IMR-90 (cell line): ENCODE results near the gene ID3. TPM values are rescaled to one million over a fixed set of nuclear protein-coding genes. Genes with fewer than 3 reads are reported as not detected.
A peak's percentile ranks its signal among the peaks of the same experiment; 100 is the strongest.

ENCODE experiments used
- ATAC-seq: fragments of 200-7000 bp; cut with Tn5 transposase; 2 replicates; pipeline ENCODE4 v1.9.1; 2020; ENCODE audit warnings: low read depth, mild to moderate bottlenecking, moderate library complexity
- BruUV-seq: library from RNA; stranded (reverse); fragments of 400-500 nt; replicated peaks from 2 replicates; lab custom pipeline; 2021; lab: Mats Ljungman, UMichigan
- CTCF ChIA-PET: fragments of 300-600 bp; formaldehyde crosslinking; extraction: SDS; loops from one replicate; lab custom pipeline; 2021; ENCODE audit warnings: antibody characterized with exemption; lab: Yijun Ruan, JAX
- POLR2A ChIA-PET: fragments of 300-600 bp; sonication (Branson Sonifier 250); formaldehyde crosslinking; loops from one replicate; lab custom pipeline; 2022; ENCODE audit warnings: antibody characterized with exemption; ENCODE audit not compliant: unreplicated experiment; lab: Charles Lee
- DNase-seq: peaks from one replicate; pipeline ENCODE4 v3.0.0; 2013
- H2AFZ ChIP-seq: replicated peaks from 2 replicates; pipeline ENCODE3; 2013; ENCODE audit warnings: low read length, mild to moderate bottlenecking; ENCODE audit not compliant: poor library complexity
- H2AK5ac ChIP-seq: 2 replicates; pipeline ENCODE4 v1.6.1; 2013; ENCODE audit warnings: low read depth, low read length, inconsistent platforms
- H2AK9ac ChIP-seq: replicated peaks from 2 replicates; pipeline ENCODE3; 2013; ENCODE audit warnings: mild to moderate bottlenecking, low read depth, low read length, moderate library complexity; ENCODE audit not compliant: poor library complexity
- H2BK120ac ChIP-seq: 2 replicates; pipeline ENCODE4 v1.6.1; 2013; ENCODE audit warnings: low read depth, low read length, inconsistent platforms
- H2BK15ac ChIP-seq: 3 replicates; pipeline ENCODE4 v1.6.1; 2013; ENCODE audit warnings: low read depth, low read length, inconsistent platforms
- H2BK20ac ChIP-seq: 2 replicates; pipeline ENCODE4 v1.6.1; 2013; ENCODE audit warnings: low read depth, mild to moderate bottlenecking, inconsistent platforms, low read length, moderate library complexity
- H2BK5ac ChIP-seq: 2 replicates; pipeline ENCODE4 v1.6.1; 2013; ENCODE audit warnings: mild to moderate bottlenecking, low read depth, low read length, inconsistent platforms; ENCODE audit not compliant: poor library complexity, severe bottlenecking
- H3K14ac ChIP-seq: replicated peaks from 2 replicates; pipeline ENCODE4 v1.6.1; 2013; ENCODE audit warnings: low read depth, low read length, inconsistent platforms
- H3K18ac ChIP-seq: 2 replicates; pipeline ENCODE4 v1.6.1; 2013; ENCODE audit warnings: low read depth, low read length, control low read depth
- H3K23ac ChIP-seq: 2 replicates; pipeline ENCODE4 v1.6.1; 2013; ENCODE audit warnings: low read depth, low read length, inconsistent platforms
- H3K27ac ChIP-seq: 2 replicates; pipeline ENCODE4 v1.5.1; 2013; ENCODE audit warnings: mild to moderate bottlenecking, control low read depth, low read length; ENCODE audit not compliant: insufficient read depth
- H3K27me3 ChIP-seq: 2 replicates; pipeline ENCODE4 v1.6.1; 2013; ENCODE audit warnings: low read length; ENCODE audit not compliant: control insufficient read depth, insufficient read depth
- H3K36me3 ChIP-seq: 2 replicates; pipeline ENCODE4 v1.6.1; 2013; ENCODE audit warnings: low read length, mixed read lengths; ENCODE audit not compliant: control insufficient read depth, insufficient read depth
- H3K4ac ChIP-seq: 2 replicates; pipeline ENCODE4 v1.6.1; 2013; ENCODE audit warnings: low read depth, low read length, inconsistent platforms
- H3K4me1 ChIP-seq: 2 replicates; pipeline ENCODE4 v1.6.1; 2013; ENCODE audit warnings: low read length, mixed read lengths; ENCODE audit not compliant: control insufficient read depth, insufficient read depth
- H3K4me2 ChIP-seq: 2 replicates; pipeline ENCODE4 v1.6.1; 2013; ENCODE audit warnings: low read depth, mild to moderate bottlenecking, control low read depth, low read length, moderate library complexity
- H3K4me3 ChIP-seq: 2 replicates; pipeline ENCODE4 v1.5.1; 2013; ENCODE audit warnings: low read depth, mild to moderate bottlenecking, control low read depth, low read length, moderate library complexity; ENCODE audit not compliant: insufficient read depth
- H3K56ac ChIP-seq: 2 replicates; pipeline ENCODE4 v1.6.1; 2013; ENCODE audit warnings: low read length, inconsistent platforms; ENCODE audit not compliant: insufficient read depth; ENCODE audit errors: extremely low read depth
- H3K79me1 ChIP-seq, 2 experiments: 2 replicates each; pipeline ENCODE4 v1.6.1; 2013; ENCODE audit warnings: low read length in 2 of 2, inconsistent platforms in 1 of 2, low read depth in 1 of 2
- H3K9ac ChIP-seq: 2 replicates; pipeline ENCODE4 v1.6.1; 2013; ENCODE audit warnings: low read depth, low read length, control low read depth
- H3K9me1 ChIP-seq: 2 replicates; pipeline ENCODE4 v1.6.1; 2013; ENCODE audit warnings: low read length, inconsistent platforms; ENCODE audit not compliant: insufficient read depth
- H3K9me3 ChIP-seq: 2 replicates; pipeline ENCODE4 v1.6.1; 2013; ENCODE audit warnings: low read length; ENCODE audit not compliant: control insufficient read depth, insufficient read depth
- H4K20me1 ChIP-seq: 2 replicates; pipeline ENCODE4 v1.6.1; 2013; ENCODE audit warnings: low read length, inconsistent platforms; ENCODE audit not compliant: insufficient read depth
- H4K5ac ChIP-seq: 2 replicates; pipeline ENCODE4 v1.6.1; 2013; ENCODE audit warnings: mild to moderate bottlenecking, low read depth, low read length, control low read depth
- H4K8ac ChIP-seq, 2 experiments: 2 replicates each; pipeline ENCODE4 v1.6.1; 2013; ENCODE audit warnings: low read depth in 2 of 2, low read length in 2 of 2, control low read depth in 1 of 2, inconsistent platforms in 1 of 2
- H4K91ac ChIP-seq: 2 replicates; pipeline ENCODE4 v1.6.1; 2013; ENCODE audit warnings: low read depth, low read length, inconsistent platforms; ENCODE audit not compliant: insufficient read depth
- CHD1 ChIP-seq: IDR thresholded peaks from 2 replicates; pipeline ENCODE4 v1.6.1; 2012; ENCODE audit warnings: low read depth, low read length, improper control_type of control experiment
- RCOR1 ChIP-seq: IDR thresholded peaks from 2 replicates; pipeline ENCODE4 v1.6.1; 2012; ENCODE audit warnings: mild to moderate bottlenecking, low read length, improper control_type of control experiment; ENCODE audit not compliant: insufficient replicate concordance
- WGBS, 2 experiments: methylation state at CpG; one replicate each; pipeline versions ENCODE4 v1.1.5 to v1.1.7; 2013; ENCODE audit warnings: missing lambda C conversion rate in 2 of 2; ENCODE audit not compliant: insufficient read length in 1 of 2; ENCODE audit errors: extremely low coverage in 2 of 2; 5-methylcytosine and 5-hydroxymethylcytosine counted together
- dilution Hi-C: fragments of 300-500 bp; cut with HindIII; formaldehyde crosslinking; loops from one replicate; pipeline ENCODE4 v1.14.3; 2018; ENCODE audit warnings: low sequenced_read_pairs; ENCODE audit not compliant: unreplicated experiment
- in situ Hi-C: fragments of 300-500 bp; cut with MboI; formaldehyde crosslinking; loops from 3 replicates; pipeline ENCODE4 v1.14.3; 2019; ENCODE audit warnings: low sequenced_read_pairs, inconsistent platforms, mixed read lengths
- intact Hi-C: fragments of 100-400 bp; cut with micrococcal nuclease; formaldehyde crosslinking; loops from 2 replicates; pipeline ENCODE4 v1.10.0; 2022
- polyA plus RNA-seq, 3 experiments: library from polyadenylated mRNA; depleted of rRNA; stranded (reverse); fragments of >200 nt; gene quantifications; 2 replicates each; pipeline ENCODE4 v1.2.3, GENCODE V29; 2012; ENCODE audit warnings: low replicate concordance in 1 of 3
- total RNA-seq: library from RNA; depleted of rRNA; stranded (reverse); fragments of >200 nt; gene quantifications from 2 replicates; pipeline ENCODE4 v1.2.3, GENCODE V29; 2012

The ID3 gene
- total and polyA plus RNA-seq, 2 of the 4 experiments (the other 2 are of a cell fraction): 109 to 304 TPM

DNA sequence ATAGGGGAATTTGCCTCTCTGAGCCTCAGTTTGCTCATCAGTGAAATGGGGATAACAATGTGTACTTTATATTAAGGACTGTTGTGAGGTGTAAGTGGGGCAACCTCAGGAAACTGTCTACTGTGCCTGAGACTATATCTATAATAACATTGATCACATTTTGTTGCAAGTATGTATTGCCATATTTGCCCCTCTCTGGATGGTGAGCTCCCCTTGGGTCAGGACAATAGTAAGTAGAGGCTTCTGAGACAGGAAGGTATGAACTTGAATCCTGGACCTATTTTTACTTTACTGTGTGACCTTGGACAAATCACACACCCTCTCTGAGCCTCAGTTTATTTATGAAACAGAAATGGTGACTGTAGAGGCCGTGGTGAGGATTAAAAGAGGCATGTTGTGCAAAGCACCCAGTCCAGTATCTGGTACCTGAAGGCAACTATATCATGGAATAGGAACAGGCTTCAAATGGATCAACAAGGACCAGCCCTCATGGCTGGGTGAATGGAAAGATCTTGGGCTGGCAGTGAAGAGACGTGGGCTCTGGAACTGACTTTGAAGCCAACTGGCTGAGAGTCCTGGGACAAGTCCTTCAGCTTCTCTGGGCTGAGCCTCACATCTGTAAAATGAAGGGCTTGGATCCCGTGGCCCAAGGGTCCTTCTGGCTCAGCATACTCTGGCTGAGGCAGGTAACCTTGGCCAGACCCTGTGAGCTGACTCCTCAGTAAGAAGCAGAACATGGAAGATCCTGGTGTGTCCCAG, 35.0 kb upstream of the ID3 start:
- no peaks in the 10 kb centered on the region for H3K27me3 ChIP-seq
- 80% methylated on average over 1 of the region's 3 CpGs; no CpG with 5 or more reads in 1 of the 2 experiments for WGBS, 2 experiments
- no peaks in the 10 kb centered on the region for H3K36me3 ChIP-seq
- H2BK120ac ChIP-seq: peak overlapping the region; percentile 5; the same call in 1 of the 2 replicates
- no peak for DNase-seq
- in situ Hi-C loops (no loop called here), intact Hi-C loops (no loop called here), dilution Hi-C loops (no loop called here)
- POLR2A ChIA-PET: no interaction called here
- no peak overlapping the region for H3K27ac ChIP-seq
- no peak overlapping the region for H3K18ac ChIP-seq
- no peak overlapping the region for H3K56ac ChIP-seq
- 0 out of 2 replicates have a peak overlapping the region, but pooled peaks have one; percentile 5 for H3K23ac ChIP-seq
- no peak overlapping the region for H3K4me3 ChIP-seq
- H4K20me1 ChIP-seq: no peaks in the 10 kb centered on the region
- ATAC-seq: no peak
- H3K9me1 ChIP-seq: peaks cover 3% of the 10 kb centered on the region; the same call in 1 of the 2 replicates
- H3K79me1 ChIP-seq: peaks cover 0 to 3% of the 10 kb centered on the region in 2 experiments; a peak in 1 of 4 replicates
- no peak overlapping the region for H2BK5ac ChIP-seq
- H4K5ac ChIP-seq: no peak overlapping the region
- no peak overlapping the region for H3K9ac ChIP-seq
- H2AK5ac ChIP-seq: peak overlapping the region; percentile 22
- H3K9me3 ChIP-seq: no peaks in the 10 kb centered on the region
- H2AK9ac ChIP-seq: no peak overlapping the region
- CTCF ChIA-PET: no interaction called here
- no peak overlapping the region for H4K8ac ChIP-seq
- peak overlapping the region; percentile 23 for H4K91ac ChIP-seq
- 0 out of 2 replicates have a peak overlapping the region, but pooled peaks have one; percentile 5 for H2BK20ac ChIP-seq
- BruUV-seq: no TSS peak
- H3K14ac ChIP-seq: no peak overlapping the region
- H2AFZ ChIP-seq: no peak overlapping the region
- peaks cover 11% of the 10 kb centered on the region for H3K4me1 ChIP-seq
- peak overlapping the region; percentile 59 for H3K4ac ChIP-seq
- TF ChIP-seq RCOR1 (peak; percentile 61), CHD1 (no peak)
- 0 out of 3 replicates have a peak overlapping the region, but pooled peaks have one; percentile 5 for H2BK15ac ChIP-seq
- no peak overlapping the region for H3K4me2 ChIP-seq
